Adrenal gland (tissue), 12 donors: ENCODE measurements around the gene THSD7B. TPM values are rescaled to one million over a fixed set of nuclear protein-coding genes. Genes with fewer than 3 reads are reported as not detected.

ENCODE experiments used
- DNase-seq, 7 donors: peaks; one replicate each; pipeline ENCODE4 v3.0.0-alpha.2; 2019 to 2020
- H3K27ac ChIP-seq, 5 donors: fragments of 200-600 bp; sonication (generic) in 4 of 5; 1 replicate in 3 of 5; 2 replicates in 2 of 5; pipeline versions ENCODE4 v1.5.1 to v1.8.0; 2016 to 2020; ENCODE audit warnings: mild to moderate bottlenecking in 1 of 5
- H3K27me3 ChIP-seq: fragments of 200-600 bp; 2 replicates; pipeline ENCODE4 v1.8.0; 2021
- H3K36me3 ChIP-seq, 2 donors: fragments of 200-600 bp; replicated peaks in 1 of 2; 1 replicate in 1 of 2; 2 replicates in 1 of 2; pipeline versions ENCODE4 v1.5.1 to v1.8.0; 2018 to 2022
- H3K4me1 ChIP-seq, 2 donors: fragments of 200-600 bp; replicated peaks in 1 of 2; 1 replicate in 1 of 2; 2 replicates in 1 of 2; pipeline versions ENCODE4 v1.5.1 to v1.8.0; 2018 to 2021
- H3K4me3 ChIP-seq, 4 donors: fragments of 200-600 bp; sonication (generic) in 3 of 4; one replicate each; pipeline ENCODE4 v1.5.1; 2016 to 2018
- H3K9me3 ChIP-seq, 3 donors: fragments of 200-600 bp; sonication (generic) in 1 of 3; replicated peaks in 1 of 3; 1 replicate in 2 of 3; 2 replicates in 1 of 3; pipeline versions ENCODE4 v1.5.1 to v1.8.0; 2016 to 2021
- CTCF ChIP-seq, 6 experiments: fragments of 450-650 bp in 4 of 6; fragments of 200-600 bp in 2 of 6; sonication (generic) in 1 of 6; IDR thresholded peaks; 1 replicate in 5 of 6; 2 replicates in 1 of 6; pipeline versions ENCODE4 v1.5.1 to v1.8.0; 2016 to 2021; ENCODE audit warnings: antibody characterized with exemption in 6 of 6, mild to moderate bottlenecking in 2 of 6, moderate library complexity in 1 of 6
- POLR2A ChIP-seq, 2 donors: fragments of 450-650 bp; IDR thresholded peaks; one replicate each; pipeline ENCODE4 v1.6.1; 2017; ENCODE audit warnings: antibody characterized with exemption in 2 of 2, mild to moderate bottlenecking in 2 of 2, moderate library complexity in 1 of 2
- WGBS, 4 donors: extraction: QIAGEN DNeasy Blood & Tissue Kit in 2 of 4; methylation state at CpG; one replicate each; pipeline versions ENCODE4 v1.1.5 to v1.1.7; 2013 to 2017; 5-methylcytosine and 5-hydroxymethylcytosine counted together
- intact Hi-C, 2 donors: fragments of 100-400 bp; cut with DNase I; formaldehyde crosslinking; loops; one replicate each; pipeline versions ENCODE4 v1.14.1 to v1.15.0; 2022 to 2023
- polyA plus RNA-seq, 3 donors: library from polyadenylated mRNA; stranded (reverse); fragments of 200-250 nt in 2 of 3; fragments of 350-450 nt in 1 of 3; fragmentation: Illumina TruSeq in 1 of 3; extraction: RNeasy Lipid Tissue Mini Kit (QIAGEN cat#74804) in 1 of 3; gene quantifications; one replicate each; pipeline ENCODE4 v1.2.3, GENCODE V29; 2013 to 2014
- total RNA-seq, 9 donors: library from RNA; depleted of rRNA in 4 of 9; stranded (reverse); fragments of >200 nt in 4 of 9; fragments of 120-200 nt in 1 of 9; fragmentation: NEBNext Ultra II Directional in 1 of 9; extraction: Animal tissue kit (Norgen Biotek cat#: 25700) in 1 of 9; gene quantifications; one replicate each; pipeline versions ENCODE4 v1.1.0 to v1.2.4, GENCODE V29; 2013 to 2023
- donor health status: healthy with polysubstance abuse.
- donor health status: Bipolar disorder and iron deficiency.
- donor health status: DM: yes; HTN: yes; CAD: no.
- donor health status: DM: no; HTN: no; CAD: no.
- donor health status: DM: no; HTN: no; CAD: no.
- donor health status: DM: yes; HTN: yes; CAD: no.

THSD7B gene
- total and polyA plus RNA-seq, 12 donors = under 0.01 to 0.44 (median 0.12) TPM; not detected in 4

- TF ChIP-seq POLR2A (IDR thresholded peaks at IDR 0.05) (no peak), CTCF (IDR thresholded peaks at IDR 0.05) (no peak)
- WGBS, 4 donors = 86 to 100% (median 86%) methylated on average over 6 to 9 of the region's 9 CpGs
- Histone ChIP-seq H3K27ac (no peak overlapping the region), H3K9me3 (no peaks in the 10 kb centered on the region), H3K4me3 (no peak overlapping the region), H3K27me3 (no peaks in the 10 kb centered on the region), H3K36me3 (no peaks in the 10 kb centered on the region), H3K4me1 (no peaks in the 10 kb centered on the region)
- DNase-seq = no peak
- intact Hi-C loops = no loop called here
Measured at GRCh38 chr2:136920652-136921333, 155.4 kb downstream of the THSD7B start.

- Histone ChIP-seq H3K27ac (no peak overlapping the region), H3K27me3 (no peaks in the 10 kb centered on the region), H3K9me3 (no peaks in the 10 kb centered on the region), H3K4me3 (no peak overlapping the region), H3K4me1 (no peaks in the 10 kb centered on the region), H3K36me3 (no peaks in the 10 kb centered on the region)
- DNase-seq = no peak
- WGBS, 4 donors = 20 to 58% (median 46%) methylated on average over 3 of the region's 3 CpGs
- TF ChIP-seq CTCF (IDR thresholded peaks at IDR 0.05) = no peak
- TF ChIP-seq POLR2A (IDR thresholded peaks at IDR 0.05) = no peak
- intact Hi-C loops = no loop called here
Measured at GRCh38 chr2:136927156-136927555, 161.8 kb downstream of the THSD7B start.

GRCh38 chr2:136929531-136929930, 164.2 kb downstream of the THSD7B start:
- no peak for TF ChIP-seq CTCF (IDR thresholded peaks at IDR 0.05)
- no peak for TF ChIP-seq POLR2A (IDR thresholded peaks at IDR 0.05)
- intact Hi-C loops = no loop called here
- no peak overlapping the region for H3K4me3 ChIP-seq
- no peaks in the 10 kb centered on the region for H3K27me3 ChIP-seq
- 41 to 47% (median 43%) methylated on average over 2 of the region's 2 CpGs for WGBS, 4 donors
- no peaks in the 10 kb centered on the region for H3K36me3 ChIP-seq
- H3K9me3 ChIP-seq = no peaks in the 10 kb centered on the region
- no peak overlapping the region for H3K27ac ChIP-seq
- DNase-seq = no peak
- H3K4me1 ChIP-seq = no peaks in the 10 kb centered on the region

GRCh38 chr2:136932700-136933099, 167.4 kb downstream of the THSD7B start:
- no peaks in the 10 kb centered on the region for H3K9me3 ChIP-seq
- WGBS, 4 donors = 30 to 46% (median 39%) methylated on average over 3 of the region's 3 CpGs
- H3K27ac ChIP-seq = no peak overlapping the region
- no peaks in the 10 kb centered on the region for H3K27me3 ChIP-seq
- no peaks in the 10 kb centered on the region for H3K36me3 ChIP-seq
- H3K4me1 ChIP-seq = no peaks in the 10 kb centered on the region
- TF ChIP-seq CTCF (IDR thresholded peaks at IDR 0.05) (peak in 5 of 6 experiments; percentile 15 to 42 (median 28)), POLR2A (IDR thresholded peaks at IDR 0.05) (no peak)
- H3K4me3 ChIP-seq = no peak overlapping the region
- intact Hi-C loops = no loop called here
- DNase-seq = peak in 1 of 7 donors; percentile 3
